ENCODE data around the gene DNASE2.

The DNASE2 gene

DNA sequence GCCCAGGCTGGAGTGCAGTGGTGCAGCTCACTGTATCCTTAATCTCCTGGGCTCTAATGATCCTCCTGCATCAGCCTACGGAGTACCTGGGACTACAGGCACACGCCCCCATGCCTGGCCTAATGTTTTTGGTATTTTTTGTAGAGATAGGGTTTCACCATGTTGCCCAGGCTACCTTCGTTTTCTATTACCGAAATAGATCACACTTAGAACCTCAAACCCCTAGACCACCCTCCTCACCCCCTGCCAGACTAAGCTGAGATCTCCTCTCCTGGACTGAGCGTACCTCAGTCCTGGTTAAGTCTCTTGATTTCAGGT is 5.4 kb upstream of the DNASE2 start:
- DNase-seq (ENCODE audit: low spot score), result no peak

DNA sequence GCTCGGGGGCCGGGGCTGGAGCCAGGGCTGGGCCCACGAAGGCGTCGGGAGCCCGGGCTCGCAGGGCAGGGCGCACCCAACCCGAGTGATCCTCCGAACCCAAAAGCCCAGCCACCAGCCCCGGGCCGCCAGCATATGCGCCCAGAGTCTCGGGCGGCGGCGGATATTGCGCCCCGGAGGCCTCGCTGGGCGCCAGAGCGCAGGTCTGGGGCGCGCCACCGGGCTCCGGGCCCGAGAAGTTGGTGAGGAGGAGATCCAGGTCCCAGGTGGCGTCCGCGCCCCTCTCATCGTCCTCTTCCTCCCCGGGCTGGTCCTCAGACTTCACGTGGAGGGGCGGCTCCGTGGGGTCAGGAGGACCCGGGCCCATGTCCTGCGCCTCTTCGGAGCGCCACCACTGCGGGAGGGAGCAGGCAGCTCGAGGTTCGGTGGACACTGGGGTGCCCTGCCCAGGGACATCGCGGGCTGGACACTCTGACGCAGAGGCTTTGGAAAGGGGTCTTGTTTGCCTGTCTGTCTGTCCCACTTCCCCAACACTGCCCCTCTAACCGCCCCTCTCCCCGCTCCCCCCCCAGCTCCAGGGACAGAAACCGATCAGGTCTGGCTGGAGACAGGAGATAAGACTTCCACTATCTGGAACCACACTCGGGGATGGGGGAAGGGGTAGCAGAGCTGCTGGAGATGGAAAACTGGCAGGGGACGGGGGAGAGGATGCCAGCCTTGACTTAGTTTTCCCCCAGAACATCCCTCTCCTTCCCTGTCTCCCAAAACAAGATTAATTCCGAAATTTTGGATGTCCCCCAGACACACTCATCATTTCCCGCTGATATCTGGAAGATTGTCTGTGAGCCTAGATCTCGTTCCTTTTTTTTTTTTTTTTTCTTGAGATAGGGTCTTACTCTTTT is 4.8 kb upstream of the DNASE2 start:
- no peak for DNase-seq (ENCODE audit: low spot score)

DNA sequence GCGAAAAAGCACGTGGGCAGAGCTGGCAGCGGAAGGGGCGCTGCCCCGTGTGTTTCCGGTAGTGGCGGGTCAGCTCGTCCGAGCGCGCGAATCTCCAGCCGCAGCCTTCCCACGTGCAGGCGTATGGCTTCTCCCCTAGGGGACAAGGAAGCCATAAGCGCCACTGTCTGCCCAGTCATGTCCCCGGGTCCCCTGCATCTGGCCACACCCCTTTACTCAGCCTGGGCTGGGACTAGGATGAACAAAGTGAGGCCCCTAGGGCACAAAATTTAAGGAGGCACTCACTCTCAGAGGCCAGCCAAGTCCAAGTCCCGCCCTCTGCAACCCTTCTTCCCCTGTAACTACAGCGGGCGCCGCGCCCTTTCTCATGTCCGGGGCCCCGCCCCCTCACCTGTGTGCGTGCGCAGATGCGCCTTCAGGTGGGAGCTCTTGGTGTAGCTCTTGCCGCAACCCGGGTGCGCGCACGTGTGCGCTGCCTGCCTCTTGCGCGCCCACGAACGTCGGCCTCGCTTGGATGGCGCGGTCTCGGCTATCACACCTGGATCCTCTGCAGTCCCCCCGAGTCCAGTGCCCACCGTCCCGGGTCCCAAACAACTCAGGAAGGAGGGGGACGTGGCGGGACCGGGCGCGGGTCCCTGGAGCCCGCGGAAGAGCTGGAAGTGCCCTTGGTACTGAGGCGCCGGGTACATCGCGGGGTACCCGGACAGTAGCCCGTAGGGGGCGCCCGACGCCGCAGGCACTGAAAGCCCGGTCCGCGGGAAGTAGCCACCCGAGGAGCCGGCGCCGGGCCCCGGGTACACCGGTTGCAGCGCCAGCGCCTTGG is 3.9 kb upstream of the DNASE2 start:
- DNase-seq (ENCODE audit: low spot score), result peak; percentile 52

DNA sequence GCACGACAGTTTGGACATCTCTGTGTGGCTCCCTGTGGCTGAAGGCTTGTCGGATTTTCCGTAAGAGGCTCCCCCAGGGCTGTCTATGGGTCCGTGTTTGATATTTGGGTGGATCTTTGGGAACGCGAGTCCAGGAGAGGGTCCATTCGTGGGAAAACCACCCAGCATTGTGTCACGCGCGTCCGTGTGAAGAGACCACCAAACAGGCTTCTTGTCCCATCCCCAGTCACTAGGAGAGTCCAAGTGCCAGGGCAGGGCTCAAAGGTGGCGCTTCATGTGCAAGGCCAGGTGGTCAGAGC is 3.3 kb upstream of the DNASE2 start:
- no peak for DNase-seq (ENCODE audit: low spot score)

DNA sequence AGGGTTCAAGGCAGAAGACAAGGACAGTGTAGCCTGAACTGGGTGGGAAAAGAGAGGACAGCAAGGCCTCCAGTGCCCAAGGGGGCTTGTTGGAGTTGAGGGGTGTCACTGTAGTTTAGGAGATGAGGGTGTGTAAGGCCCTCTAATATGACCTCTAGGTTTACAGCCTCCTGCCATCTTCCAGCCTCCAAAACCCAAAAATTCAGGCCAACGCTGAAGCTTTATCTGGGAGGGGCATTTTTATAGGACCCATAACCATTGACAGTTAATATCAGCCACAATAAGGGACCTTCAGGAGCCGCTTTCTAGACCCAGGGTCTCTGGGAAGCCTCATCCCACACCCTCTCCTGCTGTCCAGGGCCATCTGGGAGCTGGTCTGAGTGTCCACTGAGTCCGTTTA is 3.0 kb upstream of the DNASE2 start:
- no peak for DNase-seq (ENCODE audit: low spot score)

DNA sequence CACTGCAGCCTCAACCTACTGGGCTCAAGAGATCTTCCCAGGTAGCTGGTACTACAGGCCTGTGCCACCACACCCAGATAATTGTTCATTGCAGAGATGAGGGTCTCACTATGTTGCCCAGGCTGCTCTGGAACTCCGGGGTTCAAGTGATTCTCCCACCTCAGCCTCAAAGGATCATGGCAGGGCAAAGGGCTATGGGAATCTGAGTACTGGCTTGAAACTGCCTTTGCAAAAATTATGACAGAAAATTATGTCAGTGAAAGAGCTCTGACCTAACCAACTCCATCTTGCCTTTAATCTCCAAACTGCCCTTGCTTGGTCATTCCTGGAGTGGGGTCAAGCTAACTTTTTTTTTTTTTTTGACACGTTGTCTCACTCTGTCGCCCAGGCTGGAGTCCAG is 1.3 kb upstream of the DNASE2 start:
- DNase-seq (ENCODE audit: low spot score), result no peak

DNA sequence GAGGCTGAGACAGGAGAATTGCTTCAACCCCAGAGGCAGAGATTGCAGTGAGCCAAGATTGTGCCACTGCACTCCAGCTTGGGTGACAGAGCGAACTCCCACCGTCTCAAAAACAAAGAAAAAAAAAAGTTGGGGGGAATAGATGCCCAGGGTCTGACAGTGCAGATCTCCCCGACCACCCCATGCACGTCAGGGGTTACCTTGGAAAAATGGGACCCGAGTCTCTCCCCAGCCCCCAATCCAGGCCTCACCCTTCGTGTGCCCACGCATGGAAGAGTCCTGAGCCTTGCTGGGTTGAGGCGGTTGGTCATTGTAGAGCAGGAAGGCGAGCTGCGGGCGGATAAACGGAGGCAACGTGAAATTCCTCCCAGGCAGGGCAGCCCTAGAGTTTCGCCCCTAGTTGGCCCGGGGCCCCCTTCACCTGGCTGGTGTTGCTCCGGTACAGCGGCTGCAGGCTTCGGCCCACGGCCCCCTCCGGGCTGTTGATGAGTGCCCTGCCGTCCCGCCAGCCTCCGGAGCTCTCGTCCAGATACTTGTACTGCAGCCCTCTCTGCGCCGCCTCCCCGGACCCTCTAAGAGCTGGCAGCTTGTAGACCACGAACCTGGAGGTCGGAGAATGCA is 588 bp downstream of the DNASE2 start:
- DNase-seq (ENCODE audit: low spot score), result peak; percentile 21

DNA sequence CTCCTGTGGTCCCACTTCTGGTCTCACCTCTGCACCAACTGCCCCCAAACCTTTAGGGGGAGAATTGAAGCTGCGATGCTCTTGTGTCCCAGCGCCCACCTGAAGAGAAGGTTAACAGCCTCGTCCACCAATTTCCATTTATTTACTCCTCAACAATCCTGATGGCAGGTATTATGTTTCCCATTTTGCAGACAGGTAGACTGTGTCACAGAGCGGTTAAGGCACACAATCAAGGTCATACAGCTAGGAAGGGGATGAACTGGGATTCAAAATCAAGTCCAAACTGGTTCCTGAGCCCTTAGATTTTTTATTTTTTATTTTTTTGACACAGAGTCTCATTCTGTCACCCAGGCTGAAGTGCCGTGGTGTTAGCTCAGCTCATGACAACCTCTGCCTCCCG is 6.2 kb downstream of the DNASE2 start:
- no peak for DNase-seq (ENCODE audit: low spot score)

DNA sequence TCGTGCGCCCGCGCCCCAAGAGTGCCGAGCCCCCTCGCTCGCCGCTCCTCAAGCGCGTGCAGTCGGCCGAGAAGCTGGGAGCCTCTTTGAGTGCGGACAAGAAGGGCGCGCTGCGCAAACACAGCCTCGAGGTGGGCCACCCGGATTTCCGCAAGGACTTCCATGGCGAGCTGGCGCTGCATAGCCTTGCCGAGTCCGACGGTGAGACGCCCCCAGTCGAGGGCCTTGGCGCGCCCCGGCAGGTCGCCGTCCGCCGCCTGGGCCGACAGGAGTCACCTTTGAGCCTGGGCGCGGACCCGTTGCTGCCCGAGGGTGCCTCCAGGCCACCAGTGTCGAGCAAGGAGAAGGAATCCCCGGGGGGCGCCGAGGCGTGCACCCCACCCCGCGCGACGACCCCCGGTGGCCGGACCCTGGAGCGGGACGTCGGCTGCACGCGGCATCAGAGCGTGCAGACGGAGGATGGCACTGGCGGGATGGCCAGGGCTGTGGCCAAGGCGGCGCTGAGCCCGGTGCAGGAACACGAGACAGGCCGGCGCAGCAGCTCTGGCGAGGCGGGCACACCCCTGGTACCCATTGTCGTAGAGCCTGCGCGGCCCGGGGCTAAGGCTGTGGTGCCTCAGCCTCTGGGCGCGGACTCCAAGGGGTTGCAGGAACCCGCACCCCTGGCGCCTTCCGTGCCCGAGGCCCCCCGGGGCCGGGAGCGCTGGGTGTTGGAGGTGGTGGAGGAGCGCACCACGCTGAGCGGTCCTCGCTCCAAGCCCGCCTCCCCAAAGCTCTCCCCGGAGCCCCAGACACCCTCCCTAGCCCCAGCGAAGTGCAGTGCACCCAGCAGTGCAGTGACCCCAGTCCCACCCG is 7.1 kb downstream of the DNASE2 start:
- no peak for DNase-seq (ENCODE audit: low spot score)

DNA sequence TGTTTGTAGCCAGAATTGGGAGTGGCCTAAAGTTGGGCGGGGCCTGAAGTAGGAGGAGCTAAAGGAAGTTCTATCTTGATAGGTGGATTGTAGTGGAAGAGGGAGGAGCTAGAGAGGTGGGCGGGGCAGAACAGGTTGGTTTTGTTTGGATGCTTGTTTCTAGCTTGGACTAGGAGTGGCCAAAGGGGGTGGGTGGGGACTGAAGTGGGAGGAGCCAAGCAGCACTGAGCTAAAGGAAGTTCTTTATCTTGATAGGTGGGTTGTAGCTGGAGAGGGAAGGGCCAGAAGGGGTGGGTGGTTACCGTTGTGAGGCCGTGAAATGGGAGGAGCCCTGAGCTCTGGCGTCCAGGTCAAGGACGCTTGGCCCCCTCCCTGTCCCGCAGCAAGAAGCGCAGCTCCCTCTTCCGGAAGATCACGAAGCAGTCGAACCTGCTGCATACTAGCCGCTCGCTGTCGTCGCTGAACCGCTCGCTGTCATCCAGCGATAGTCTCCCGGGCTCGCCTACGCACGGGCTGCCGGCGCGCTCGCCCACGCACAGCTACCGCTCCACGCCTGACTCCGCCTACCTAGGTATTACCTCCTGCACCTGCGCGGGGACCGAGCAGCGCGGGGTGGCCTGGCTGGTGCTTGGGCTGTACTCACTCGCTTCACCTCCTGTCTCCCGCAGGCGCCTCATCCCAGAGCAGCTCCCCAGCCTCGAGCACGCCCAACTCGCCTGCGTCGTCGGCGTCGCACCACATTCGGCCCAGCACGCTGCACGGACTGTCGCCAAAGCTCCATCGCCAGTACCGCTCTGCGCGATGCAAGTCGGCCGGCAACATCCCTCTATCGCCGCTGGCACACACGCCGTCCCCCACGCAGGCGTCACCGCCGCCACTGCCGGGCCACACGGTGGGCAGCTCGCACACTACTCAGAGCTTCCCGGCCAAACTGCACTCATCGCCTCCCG is 8.0 kb downstream of the DNASE2 start:
- DNase-seq (ENCODE audit: low spot score), result no peak

DNA sequence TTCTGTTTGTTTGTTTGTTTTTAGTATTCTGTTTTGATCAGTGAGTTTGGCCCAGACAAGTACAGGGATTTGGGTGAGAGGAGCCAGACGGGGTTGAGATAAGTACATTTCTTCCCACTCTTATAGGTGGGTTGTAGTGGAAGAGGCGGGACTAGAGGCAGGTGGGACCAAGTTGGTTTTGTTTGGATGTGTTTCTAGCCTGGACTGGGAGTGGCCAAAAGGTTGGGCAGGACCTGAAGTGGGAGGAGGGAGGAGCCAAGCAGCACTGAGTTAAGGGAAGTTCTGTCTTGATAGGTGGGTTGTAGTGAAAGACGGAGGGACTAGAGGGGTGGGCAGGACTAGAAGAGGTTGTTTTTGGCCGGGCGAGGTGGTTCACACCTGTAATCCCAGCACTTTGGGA is 9.0 kb downstream of the DNASE2 start:
- no peak for DNase-seq (ENCODE audit: low spot score)

DNA sequence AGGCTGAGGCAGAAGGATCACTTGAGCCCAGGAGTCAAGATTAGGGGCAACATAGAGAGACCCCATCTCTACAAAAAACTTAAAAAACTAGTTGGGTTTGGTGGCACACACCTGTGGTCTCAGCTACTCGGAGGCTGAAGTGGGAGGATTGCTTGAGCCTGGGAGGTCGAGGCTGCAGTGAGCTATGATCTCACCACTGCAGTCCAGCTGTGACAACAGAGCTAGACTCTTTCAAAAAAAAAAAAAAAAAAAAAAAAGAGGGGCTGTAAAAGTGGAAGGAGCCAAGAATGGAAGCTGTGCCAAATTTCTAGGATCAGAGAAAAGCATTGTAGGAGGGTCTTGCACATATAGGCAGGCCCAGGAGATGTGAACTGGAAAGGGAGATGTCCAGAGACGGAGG is 9.6 kb downstream of the DNASE2 start:
- DNase-seq (ENCODE audit: low spot score), result no peak

DNA sequence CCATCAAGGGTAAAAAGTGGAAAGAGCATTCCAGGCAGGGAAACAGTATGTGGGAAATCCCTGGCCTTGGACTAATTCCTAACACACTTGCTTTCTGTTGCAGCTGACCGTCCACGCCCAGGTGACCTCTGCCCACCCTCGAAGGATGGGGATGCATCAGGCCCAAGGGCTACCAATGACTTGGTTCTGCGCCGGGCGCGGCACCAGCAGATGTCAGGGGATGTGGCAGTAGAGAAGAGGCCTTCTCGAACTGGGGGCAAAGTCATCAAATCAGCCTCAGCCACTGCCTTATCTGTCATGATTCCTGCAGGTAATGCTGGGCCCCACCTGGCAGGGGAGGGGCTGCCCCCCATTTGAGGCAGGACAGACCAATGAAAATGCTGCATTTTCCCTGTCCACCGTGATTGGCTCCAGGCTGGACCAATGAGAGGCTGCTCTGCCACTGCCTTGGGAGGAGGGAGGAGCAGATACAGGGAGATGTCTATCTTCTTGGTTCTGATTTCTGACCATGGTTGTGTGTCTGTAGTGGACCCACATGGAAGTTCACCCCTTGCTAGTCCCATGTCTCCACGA is 12.6 kb downstream of the DNASE2 start:
- no peak for DNase-seq (ENCODE audit: low spot score)

DNA sequence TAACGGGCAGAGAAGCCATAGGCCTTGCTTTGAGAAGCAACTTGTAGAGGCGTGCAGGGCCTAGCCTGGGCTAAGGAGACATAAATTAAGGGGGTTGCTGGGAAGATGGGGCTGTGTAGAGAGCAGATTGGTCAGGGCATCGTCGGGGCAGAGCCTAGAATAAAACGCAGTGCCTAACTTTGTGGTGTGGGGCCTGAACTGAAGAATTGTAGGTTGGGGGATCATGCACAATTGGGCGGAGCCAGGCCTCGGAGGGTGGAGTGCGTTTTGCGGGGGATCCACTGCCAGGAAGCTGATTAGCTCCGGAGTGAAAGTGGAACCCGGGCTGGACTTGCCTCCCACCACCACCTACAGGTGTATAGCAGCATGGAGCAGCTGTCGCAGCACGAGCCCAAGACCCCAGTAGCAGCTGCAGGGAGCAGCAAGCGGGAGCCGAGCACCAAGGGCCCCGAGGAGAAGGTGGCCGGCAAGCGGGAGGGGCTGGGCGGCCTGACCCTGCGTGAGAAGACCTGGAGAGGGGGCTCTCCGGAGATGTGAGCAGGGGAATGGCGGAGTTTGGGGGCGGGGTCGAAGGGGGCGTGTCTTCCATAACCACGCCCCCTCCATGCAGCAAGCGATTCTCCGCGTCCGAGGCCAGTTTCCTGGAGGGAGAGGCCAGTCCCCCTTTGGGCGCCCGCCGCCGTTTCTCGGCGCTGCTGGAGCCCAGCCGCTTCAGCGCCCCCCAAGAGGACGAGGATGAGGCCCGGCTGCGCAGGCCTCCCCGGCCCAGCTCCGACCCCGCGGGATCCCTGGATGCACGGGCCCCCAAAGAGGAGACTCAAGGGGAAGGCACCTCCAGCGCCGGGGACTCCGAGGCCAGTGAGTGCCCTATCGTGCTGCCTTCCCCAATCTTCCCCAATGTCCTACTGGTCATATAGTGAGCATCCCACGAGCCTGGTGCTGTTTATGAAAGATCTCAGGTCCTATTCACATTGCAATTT is 13.8 kb downstream of the DNASE2 start:
- DNase-seq (ENCODE audit: low spot score), result no peak

DNA sequence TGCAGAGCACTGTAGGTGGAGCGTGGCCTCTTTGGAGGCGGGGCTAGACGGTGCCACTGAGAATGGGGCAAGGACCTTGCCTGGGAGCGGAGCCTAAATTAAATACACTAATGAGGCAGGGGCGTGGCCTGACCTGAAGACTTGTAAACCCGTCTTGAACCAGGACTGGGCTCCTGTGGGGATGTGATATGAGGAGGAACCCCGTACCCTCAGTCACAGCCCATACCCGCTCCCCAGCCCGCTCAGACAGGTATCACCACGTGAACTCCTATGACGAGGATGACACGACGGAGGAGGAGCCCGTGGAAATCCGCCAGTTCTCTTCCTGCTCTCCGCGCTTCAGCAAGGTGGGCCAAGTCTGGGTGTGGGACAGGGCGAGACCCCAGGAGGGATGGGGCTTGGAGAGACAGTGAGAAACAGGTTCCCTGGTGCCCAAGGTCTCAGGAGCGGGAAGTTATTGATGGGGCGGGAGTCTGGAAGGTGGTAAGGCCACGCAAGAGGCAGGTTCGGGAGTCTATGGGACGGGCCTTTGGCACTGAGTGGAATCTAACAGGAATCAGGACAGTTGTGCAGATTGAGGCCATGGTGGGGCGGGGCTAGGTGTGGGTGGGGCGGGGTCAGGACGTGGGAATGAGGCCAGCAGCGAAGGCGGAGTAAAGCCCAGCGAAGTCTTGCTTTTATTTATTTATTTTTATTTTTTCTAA is 14.7 kb downstream of the DNASE2 start:
- no peak for DNase-seq (ENCODE audit: low spot score)

DNA sequence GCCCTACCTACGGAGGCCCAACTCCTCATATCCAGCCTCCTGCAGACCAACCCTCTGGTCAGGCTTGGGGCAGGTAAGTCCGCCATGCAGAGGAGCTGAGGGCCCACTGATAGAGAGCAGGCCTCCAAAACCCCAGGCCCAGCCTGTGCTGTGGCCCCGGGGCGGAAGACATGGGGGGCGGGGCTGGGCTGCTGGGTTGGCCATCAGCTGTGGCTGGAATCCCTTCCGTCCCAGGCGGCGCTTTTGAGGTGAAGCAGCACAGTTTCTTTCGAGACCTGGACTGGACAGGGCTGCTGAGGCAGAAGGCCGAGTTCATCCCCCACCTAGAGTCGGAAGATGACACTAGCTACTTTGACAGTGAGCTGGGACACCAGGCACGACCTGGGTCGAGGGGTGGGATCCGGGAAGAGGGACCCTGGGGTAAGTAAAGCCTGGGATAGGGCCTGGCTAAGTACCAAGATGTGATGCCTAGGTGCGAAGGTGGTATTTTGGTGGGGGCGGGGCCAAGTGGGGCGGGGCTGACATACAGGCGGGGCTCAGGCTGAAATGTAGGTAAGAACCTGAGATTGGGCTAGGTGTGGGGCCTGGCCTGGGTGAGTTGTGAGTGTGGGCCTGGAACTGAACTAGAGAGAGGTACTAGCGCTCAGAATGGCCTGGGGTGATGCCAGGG is 15.4 kb downstream of the DNASE2 start:
- DNase-seq (ENCODE audit: low spot score), result no peak

DNA sequence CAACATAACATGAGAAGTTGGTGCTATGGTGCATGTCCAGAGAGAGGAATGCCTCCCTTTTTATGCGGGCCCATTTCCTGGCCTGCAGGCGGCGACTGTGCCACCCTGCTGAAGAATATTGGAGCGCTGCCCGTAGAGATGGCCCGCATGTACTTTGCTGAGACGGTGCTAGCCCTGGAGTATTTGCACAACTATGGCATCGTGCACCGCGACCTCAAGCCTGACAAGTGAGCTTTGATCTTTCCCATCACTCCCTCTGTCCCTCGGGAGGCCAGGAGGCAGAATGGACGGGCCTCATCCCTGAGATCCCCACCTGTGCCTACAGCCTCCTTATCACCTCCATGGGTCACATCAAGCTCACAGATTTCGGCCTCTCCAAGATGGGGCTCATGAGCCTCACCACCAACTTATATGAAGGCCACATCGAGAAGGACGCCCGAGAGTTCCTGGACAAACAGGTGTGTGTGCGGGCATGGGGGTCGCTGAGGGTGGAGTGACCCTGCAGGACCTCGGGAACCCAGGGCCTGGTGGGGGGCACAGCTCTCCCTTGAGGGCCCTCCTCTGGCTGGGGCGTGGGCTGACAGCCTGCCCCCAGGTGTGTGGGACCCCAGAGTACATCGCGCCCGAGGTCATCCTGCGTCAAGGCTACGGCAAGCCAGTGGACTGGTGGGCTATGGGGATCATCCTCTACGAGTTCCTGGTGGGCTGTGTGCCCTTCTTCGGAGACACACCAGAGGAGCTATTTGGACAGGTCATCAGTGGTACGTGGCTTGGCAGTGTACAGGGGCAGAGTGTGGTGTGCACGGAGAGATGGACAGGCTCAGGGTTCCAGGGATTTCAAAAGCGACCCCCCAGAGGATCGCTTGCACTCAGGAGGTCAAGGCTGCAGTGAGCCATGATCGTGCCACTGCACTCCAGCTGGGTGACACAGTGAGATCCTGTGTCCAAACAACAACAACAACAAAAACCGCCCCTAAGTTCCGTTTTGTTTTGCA is 16.2 kb downstream of the DNASE2 start:
- DNase-seq (ENCODE audit: low spot score), result no peak
